Activated naive CD8-positive, alpha-beta T cell treated with anti-CD3 and anti-CD28 coated beads for 36 hours (primary cell): Measurements from ENCODE around the gene GLRX2. TPM values are rescaled to one million over a fixed set of nuclear protein-coding genes. Genes with fewer than 3 reads are reported as not detected.

ENCODE experiments used
- DNase-seq: peaks from one replicate; pipeline ENCODE4 v3.0.0; 2021
- H3K27ac Mint-ChIP-seq: one replicate; pipeline ENCODE4 v1.8.0; 2022; ENCODE audit warnings: mild to moderate bottlenecking, moderate library complexity, mixed read lengths
- H3K27me3 Mint-ChIP-seq: one replicate; pipeline ENCODE4 v1.8.0; 2022; ENCODE audit warnings: mild to moderate bottlenecking, mixed read lengths
- H3K36me3 Mint-ChIP-seq: one replicate; pipeline ENCODE4 v1.8.0; 2021; ENCODE audit warnings: mild to moderate bottlenecking, mixed read lengths
- H3K4me1 Mint-ChIP-seq: one replicate; pipeline ENCODE4 v1.8.0; 2021; ENCODE audit warnings: mixed read lengths
- H3K4me3 Mint-ChIP-seq: one replicate; pipeline ENCODE4 v1.8.0; 2022; ENCODE audit warnings: mild to moderate bottlenecking, moderate library complexity, mixed read lengths
- H3K9me3 Mint-ChIP-seq: one replicate; pipeline ENCODE4 v1.8.0; 2022; ENCODE audit warnings: mixed read lengths
- total RNA-seq, 2 experiments: library from RNA; stranded (reverse); gene quantifications; one replicate each; pipeline ENCODE4 v1.2.3, GENCODE V29; 2021

Gene GLRX2
- total RNA-seq: 10 to 100 TPM; 36.7 to 40.4 TPM

- Mint-ChIP-seq H3K27me3 (no peaks in the 10 kb centered on the region), H3K4me1 (peaks cover 23% of the 10 kb centered on the region), H3K27ac (peak within 1 kb of the TSS; percentile 78), H3K4me3 (peak within 1 kb of the TSS; percentile 89), H3K36me3 (peaks cover 7% of the 10 kb centered on the region), H3K9me3 (no peaks in the 10 kb centered on the region)
- DNase-seq: peak; percentile 68
Observed at GRCh38 chr1:193104907-193105820, at the start of gene GLRX2. Gene GLRX2 (minus strand): TSS chr1:193105414. CDS start chr1:193105382, 32 bp downstream.

- DNase-seq: no peak
- no peak overlapping the region for H3K27ac Mint-ChIP-seq
- peaks cover 12% of the 10 kb centered on the region for H3K4me1 Mint-ChIP-seq
- H3K27me3 Mint-ChIP-seq: no peaks in the 10 kb centered on the region
- H3K4me3 Mint-ChIP-seq: no peak overlapping the region
- no peaks in the 10 kb centered on the region for H3K9me3 Mint-ChIP-seq
- peaks cover 30% of the 10 kb centered on the region for H3K36me3 Mint-ChIP-seq
Observed at GRCh38 chr1:193144999-193145398, 39.8 kb upstream of the GLRX2 start.

- H3K4me3 Mint-ChIP-seq: no peak overlapping the region
- H3K9me3 Mint-ChIP-seq: no peaks in the 10 kb centered on the region
- H3K4me1 Mint-ChIP-seq: peaks cover 16% of the 10 kb centered on the region
Observed at GRCh38 chr1:193144361-193144938, 39.2 kb upstream of the GLRX2 start.

GRCh38 chr1:193143285-193143684 is 38.1 kb upstream of the GLRX2 start:
- no peak for DNase-seq
- Mint-ChIP-seq H3K36me3 (peaks cover 43% of the 10 kb centered on the region), H3K9me3 (no peaks in the 10 kb centered on the region), H3K27ac (no peak overlapping the region), H3K27me3 (no peaks in the 10 kb centered on the region), H3K4me1 (peaks cover 17% of the 10 kb centered on the region), H3K4me3 (no peak overlapping the region)

More at GRCh38 chr1:193144361-193144938, 39.2 kb upstream of the GLRX2 start:
- DNase-seq: no peak
- Mint-ChIP-seq H3K27ac (no peak overlapping the region), H3K36me3 (peaks cover 36% of the 10 kb centered on the region), H3K27me3 (no peaks in the 10 kb centered on the region)

GRCh38 chr1:193142409-193142808 is 37.2 kb upstream of the GLRX2 start:
- no peak for DNase-seq
- no peaks in the 10 kb centered on the region for H3K9me3 Mint-ChIP-seq
- H3K27ac Mint-ChIP-seq: no peak overlapping the region
- H3K27me3 Mint-ChIP-seq: no peaks in the 10 kb centered on the region
- H3K36me3 Mint-ChIP-seq: peaks cover 45% of the 10 kb centered on the region
- H3K4me1 Mint-ChIP-seq: peaks cover 17% of the 10 kb centered on the region
- no peak overlapping the region for H3K4me3 Mint-ChIP-seq

GRCh38 chr1:193141804-193142203 is 36.6 kb upstream of the GLRX2 start:
- Mint-ChIP-seq H3K36me3 (peaks cover 47% of the 10 kb centered on the region), H3K9me3 (no peaks in the 10 kb centered on the region), H3K27ac (no peak overlapping the region), H3K4me3 (no peak overlapping the region), H3K27me3 (no peaks in the 10 kb centered on the region), H3K4me1 (peaks cover 17% of the 10 kb centered on the region)
- DNase-seq: no peak

- Mint-ChIP-seq H3K4me1 (peaks cover 19% of the 10 kb centered on the region), H3K27ac (no peak overlapping the region), H3K36me3 (peaks cover 43% of the 10 kb centered on the region), H3K4me3 (no peak overlapping the region), H3K9me3 (no peaks in the 10 kb centered on the region), H3K27me3 (no peaks in the 10 kb centered on the region)
- no peak for DNase-seq
Observed at GRCh38 chr1:193140254-193140653, 35.0 kb upstream of the GLRX2 start.

- Mint-ChIP-seq H3K4me1 (peaks cover 27% of the 10 kb centered on the region), H3K9me3 (no peaks in the 10 kb centered on the region), H3K4me3 (peak overlapping the region; percentile 0), H3K27ac (peak overlapping the region; percentile 28), H3K36me3 (peaks cover 47% of the 10 kb centered on the region), H3K27me3 (no peaks in the 10 kb centered on the region)
- no peak for DNase-seq
Observed at GRCh38 chr1:193131266-193131860, 26.1 kb upstream of the GLRX2 start.

- no peak for DNase-seq
- Mint-ChIP-seq H3K4me3 (no peak overlapping the region), H3K27me3 (no peaks in the 10 kb centered on the region), H3K4me1 (peaks cover 33% of the 10 kb centered on the region), H3K27ac (no peak overlapping the region), H3K9me3 (peaks cover 3% of the 10 kb centered on the region), H3K36me3 (peaks cover 24% of the 10 kb centered on the region)
Observed at GRCh38 chr1:193125369-193125768, 20.2 kb upstream of the GLRX2 start.

- H3K36me3 Mint-ChIP-seq: peaks cover 20% of the 10 kb centered on the region
- no peaks in the 10 kb centered on the region for H3K27me3 Mint-ChIP-seq
- no peak for DNase-seq
- H3K27ac Mint-ChIP-seq: peak overlapping the region; percentile 32
- peaks cover 3% of the 10 kb centered on the region for H3K9me3 Mint-ChIP-seq
- H3K4me3 Mint-ChIP-seq: peak overlapping the region; percentile 100
- peaks cover 34% of the 10 kb centered on the region for H3K4me1 Mint-ChIP-seq
Observed at GRCh38 chr1:193123751-193124150, 18.5 kb upstream of the GLRX2 start.

- DNase-seq: peak; percentile 99
- H3K4me3 Mint-ChIP-seq: peak within 1 kb of the TSS; percentile 100
- peaks cover 11% of the 10 kb centered on the region for H3K36me3 Mint-ChIP-seq
- H3K27ac Mint-ChIP-seq: peak within 1 kb of the TSS; percentile 92
- peaks cover 34% of the 10 kb centered on the region for H3K4me1 Mint-ChIP-seq
- no peaks in the 10 kb centered on the region for H3K27me3 Mint-ChIP-seq
- peaks cover 3% of the 10 kb centered on the region for H3K9me3 Mint-ChIP-seq
Observed at GRCh38 chr1:193121616-193122593, 16.7 kb upstream of the GLRX2 start, which contains the start of gene CDC73. Gene CDC73 (plus strand): TSS chr1:193122031. CDS start chr1:193122201, 170 bp downstream.

GRCh38 chr1:193120604-193121166 is 15.5 kb upstream of the GLRX2 start:
- no peak for DNase-seq
- peak overlapping the region; percentile 92 for H3K27ac Mint-ChIP-seq
- peaks cover 5% of the 10 kb centered on the region for H3K27me3 Mint-ChIP-seq
- peaks cover 3% of the 10 kb centered on the region for H3K9me3 Mint-ChIP-seq
- H3K36me3 Mint-ChIP-seq: peaks cover 8% of the 10 kb centered on the region
- peak overlapping the region; percentile 100 for H3K4me3 Mint-ChIP-seq
- H3K4me1 Mint-ChIP-seq: peaks cover 29% of the 10 kb centered on the region

GRCh38 chr1:193118803-193119730 is 13.9 kb upstream of the GLRX2 start:
- no peak for DNase-seq
- Mint-ChIP-seq H3K27me3 (peaks cover 5% of the 10 kb centered on the region), H3K27ac (no peak overlapping the region), H3K4me3 (no peak overlapping the region), H3K36me3 (peaks cover 5% of the 10 kb centered on the region), H3K9me3 (peaks cover 3% of the 10 kb centered on the region), H3K4me1 (peaks cover 21% of the 10 kb centered on the region)
